Measurements from ENCODE around the gene SUFU.
"Not testable (repeated sequence)": the region's sequence is repeated elsewhere in the genome, so short reads cannot be mapped to it uniquely, and the experiment has no call there.

Gene SUFU

GRCh38 chr10:102514487-102515311 lies 10.9 kb downstream of the SUFU start:
- DNase-seq: no peak

GRCh38 chr10:102515724-102516123 lies 12.0 kb downstream of the SUFU start:
- DNase-seq: no peak

- DNase-seq: no peak
Observed at GRCh38 chr10:102517553-102517952, 13.8 kb downstream of the SUFU start.

GRCh38 chr10:102519246-102519825 lies 15.6 kb downstream of the SUFU start:
- no peak for DNase-seq

GRCh38 chr10:102522874-102523249 lies 19.1 kb downstream of the SUFU start:
- no peak for DNase-seq

- DNase-seq: no peak
Observed at GRCh38 chr10:102523250-102524029, 19.7 kb downstream of the SUFU start.

GRCh38 chr10:102524746-102525145 lies 21.0 kb downstream of the SUFU start:
- DNase-seq: no peak

- no peak for DNase-seq
Observed at GRCh38 chr10:102527546-102527945, 23.8 kb downstream of the SUFU start.

GRCh38 chr10:102534333-102534732 lies 30.6 kb downstream of the SUFU start:
- DNase-seq: no peak

- not testable (repeated sequence) for DNase-seq
Observed at GRCh38 chr10:102534966-102535365, 31.2 kb downstream of the SUFU start.

- no peak for DNase-seq
Observed at GRCh38 chr10:102535481-102536147, 31.8 kb downstream of the SUFU start.

GRCh38 chr10:102537367-102537766 lies 33.6 kb downstream of the SUFU start:
- DNase-seq: no peak

- no peak for DNase-seq
Observed at GRCh38 chr10:102537948-102538347, 34.2 kb downstream of the SUFU start.

- no peak for DNase-seq
Observed at GRCh38 chr10:102538811-102539210, 35.0 kb downstream of the SUFU start.

- peak; percentile 4 for DNase-seq
Observed at GRCh38 chr10:102540023-102540422, 36.3 kb downstream of the SUFU start.

- no peak for DNase-seq
Observed at GRCh38 chr10:102542800-102543418, 39.1 kb downstream of the SUFU start.

- DNase-seq: no peak
Observed at GRCh38 chr10:102545265-102545871, 41.6 kb downstream of the SUFU start.

GRCh38 chr10:102545997-102546396 lies 42.2 kb downstream of the SUFU start:
- DNase-seq: no peak

GRCh38 chr10:102546606-102547320 lies 43.0 kb downstream of the SUFU start:
- DNase-seq: no peak

GRCh38 chr10:102549549-102549948 lies 45.8 kb downstream of the SUFU start:
- no peak for DNase-seq

- DNase-seq: no peak
Observed at GRCh38 chr10:102550636-102551210, 47.0 kb downstream of the SUFU start.
